Measurements from ENCODE around the gene YIPF4. TPM values are rescaled to one million over a fixed set of nuclear protein-coding genes. Genes with fewer than 3 reads are reported as not detected.

Gene YIPF4
- 41.9 to 56.4 TPM (median 50.9 TPM) in 5 replicates for total RNA-seq (2022; extraction: Qiagen RNA extraction)

GRCh38 chr2:32277674-32278477 is at the start of gene YIPF4:
TSS of gene YIPF4 (plus strand) at chr2:32277904. CDS start at chr2:32278156, 252 bp downstream.

GRCh38 chr2:32264422-32265105 is 13.1 kb upstream of the YIPF4 start, which contains the start of gene NLRC4:
TSS of gene NLRC4 (minus strand) at chr2:32264886. CDS start at chr2:32256775, 8,111 bp downstream.

GRCh38 chr2:32356681-32357317 is 79.1 kb downstream of the YIPF4 start, which contains the start of gene BIRC6:
TSS of gene BIRC6 (plus strand) at chr2:32357023. CDS start at chr2:32357162, 139 bp downstream.

Other genes starting within 250 kb of the YIPF4 start
- 104 to 117 TPM (median 117 TPM) in 5 replicates for gene DPY30, start 238.1 kb upstream of the YIPF4 start, total RNA-seq (2022; extraction: Qiagen RNA extraction)
- gene SPAST, start 214.3 kb upstream of the YIPF4 start, total RNA-seq (2022; extraction: Qiagen RNA extraction), result 9.5 to 19.5 TPM (median 14.5 TPM) in 5 replicates
- gene SLC30A6, start 112.0 kb upstream of the YIPF4 start, total RNA-seq (2022; extraction: Qiagen RNA extraction), result 14.8 to 19.9 TPM (median 17.4 TPM) in 5 replicates
- 0.03 to 0.11 TPM (median 0.10 TPM) in 4 of 5 replicates, not detected in the other for gene NLRC4, start 13.0 kb upstream of the YIPF4 start, total RNA-seq (2022; extraction: Qiagen RNA extraction)
- gene BIRC6, start 79.1 kb downstream of the YIPF4 start, total RNA-seq (2022; extraction: Qiagen RNA extraction), result 24.8 to 44.6 TPM (median 27.9 TPM) in 5 replicates